HS-27A (cell line): ENCODE measurements around the gene AADACL3.

Source experiments
- DNase-seq: peaks from one replicate; pipeline ENCODE4 v3.0.0-alpha.2; 2012; ENCODE audit warnings: low read depth, missing footprints

AADACL3 gene

GRCh38 chr1:12769031-12769430 is 53.1 kb downstream of the AADACL3 start:
- DNase-seq = no peak

GRCh38 chr1:12769976-12770505 is 54.1 kb downstream of the AADACL3 start:
- no peak for DNase-seq

- DNase-seq = no peak
Observed at GRCh38 chr1:12770620-12771019, 54.7 kb downstream of the AADACL3 start.

- DNase-seq = no peak
Observed at GRCh38 chr1:12771186-12771585, 55.3 kb downstream of the AADACL3 start.

- DNase-seq = no peak
Observed at GRCh38 chr1:12772520-12772919, 56.6 kb downstream of the AADACL3 start.

- no peak for DNase-seq
Observed at GRCh38 chr1:12773438-12773837, 57.5 kb downstream of the AADACL3 start, which contains the start of gene PRAMEF12. PRAMEF12 (plus strand) TSS chr1:12773738; CDS start chr1:12774868, 1,130 bp downstream.

GRCh38 chr1:12774801-12775345 is 59.0 kb downstream of the AADACL3 start:
- no peak for DNase-seq

- no peak for DNase-seq
Observed at GRCh38 chr1:12775443-12775842, 59.5 kb downstream of the AADACL3 start.

GRCh38 chr1:12776801-12777557 is 61.1 kb downstream of the AADACL3 start:
- no peak for DNase-seq
